WTC11 (cell line): ENCODE results near the gene ZFHX2. TPM values are rescaled to one million over a fixed set of nuclear protein-coding genes. Genes with fewer than 3 reads are reported as not detected.

Source experiments
- ATAC-seq: fragments of 200-7000 bp; cut with Tn5 transposase; 2 replicates; pipeline ENCODE4 v1.10.0; 2021; ENCODE audit warnings: mild to moderate bottlenecking, moderate library complexity
- CTCF ChIA-PET: fragments of 300-600 bp; sonication (Branson Sonifier 250); formaldehyde crosslinking; loops from one replicate; lab custom pipeline; 2021; ENCODE audit warnings: antibody characterized with exemption; lab: Charles Lee
- POLR2A ChIA-PET: fragments of 350-600 bp; sonication (Branson Sonifier 250); formaldehyde crosslinking; loops from one replicate; lab custom pipeline; 2021; ENCODE audit warnings: antibody characterized with exemption; lab: Charles Lee
- DNase-seq: peaks from one replicate; pipeline ENCODE4 v3.0.0; 2021; ENCODE audit warnings: low spot score
- H3K27ac Mint-ChIP-seq: 2 replicates; pipeline ENCODE4 v1.8.0; 2021; ENCODE audit warnings: mixed read lengths
- H3K27me3 Mint-ChIP-seq: 2 replicates; pipeline ENCODE4 v1.8.0; 2021; ENCODE audit warnings: low read depth, mild to moderate bottlenecking, moderate library complexity, mixed read lengths
- H3K36me3 Mint-ChIP-seq: 2 replicates; pipeline ENCODE4 v1.8.0; 2021; ENCODE audit warnings: mixed read lengths
- H3K4me1 Mint-ChIP-seq: 2 replicates; pipeline ENCODE4 v1.8.0; 2022; ENCODE audit warnings: mixed read lengths
- H3K4me3 Mint-ChIP-seq: 2 replicates; pipeline ENCODE4 v1.8.0; 2021; ENCODE audit warnings: mild to moderate bottlenecking, moderate library complexity, mixed read lengths
- H3K9me3 Mint-ChIP-seq: 2 replicates; pipeline ENCODE4 v1.8.0; 2021; ENCODE audit warnings: mixed read lengths
- AFF4 ChIP-seq: sonication (generic); formaldehyde crosslinking; IDR thresholded peaks from 2 replicates; pipeline ENCODE4 v1.8.1; 2023; ENCODE audit warnings: mild to moderate bottlenecking, missing genetic modification reagents, borderline replicate concordance
- ETV6 ChIP-seq: sonication (generic); formaldehyde crosslinking; IDR thresholded peaks from 2 replicates; pipeline ENCODE4 v1.8.1; 2022; ENCODE audit warnings: mild to moderate bottlenecking, missing genetic modification reagents
- FOXP4 ChIP-seq: sonication (generic); formaldehyde crosslinking; IDR thresholded peaks from 2 replicates; pipeline ENCODE4 v1.8.0; 2022; ENCODE audit warnings: mild to moderate bottlenecking, missing genetic modification reagents
- GABPB1 ChIP-seq: sonication (generic); formaldehyde crosslinking; IDR thresholded peaks from 2 replicates; pipeline ENCODE4 v1.8.1; 2023; ENCODE audit warnings: mild to moderate bottlenecking, missing genetic modification reagents
- HMGXB4 ChIP-seq: sonication (generic); formaldehyde crosslinking; IDR thresholded peaks from 2 replicates; pipeline ENCODE4 v1.8.1; 2023; ENCODE audit warnings: mild to moderate bottlenecking, moderate library complexity, missing genetic modification reagents
- NFYB ChIP-seq: sonication (generic); formaldehyde crosslinking; conservative IDR thresholded peaks from 2 replicates; pipeline ENCODE4 v1.8.0; 2022; ENCODE audit warnings: low read depth, missing genetic modification reagents
- NR2C2 ChIP-seq: sonication (generic); formaldehyde crosslinking; IDR thresholded peaks from 2 replicates; pipeline ENCODE4 v1.8.0; 2022; ENCODE audit warnings: mild to moderate bottlenecking, missing genetic modification reagents
- SMAD4 ChIP-seq: sonication (generic); formaldehyde crosslinking; IDR thresholded peaks from 2 replicates; pipeline ENCODE4 v1.8.0; 2022; ENCODE audit warnings: mild to moderate bottlenecking, missing genetic modification reagents
- SOX15 ChIP-seq: fragments of 250-450 bp; sonication (Bioruptor Pico); IDR thresholded peaks from 2 replicates; pipeline ENCODE4 v1.9.0; 2021; ENCODE audit warnings: mild to moderate bottlenecking
- USF1 ChIP-seq: sonication (generic); formaldehyde crosslinking; IDR thresholded peaks from 2 replicates; pipeline ENCODE4 v1.8.0; 2022; ENCODE audit warnings: mild to moderate bottlenecking, missing genetic modification reagents
- ZBTB43 ChIP-seq: sonication (generic); formaldehyde crosslinking; IDR thresholded peaks from 2 replicates; pipeline ENCODE4 v1.8.1; 2023; ENCODE audit warnings: mild to moderate bottlenecking, missing genetic modification reagents
- ZNF121 ChIP-seq: sonication (generic); formaldehyde crosslinking; IDR thresholded peaks from 2 replicates; pipeline ENCODE4 v1.8.0; 2023; ENCODE audit warnings: missing genetic modification reagents
- ZNF138 ChIP-seq: sonication (generic); formaldehyde crosslinking; conservative IDR thresholded peaks from 2 replicates; pipeline ENCODE4 v1.8.1; 2022; ENCODE audit warnings: mild to moderate bottlenecking, moderate library complexity, missing genetic modification reagents
- ZNF416 ChIP-seq: fragments of 250-450 bp; sonication (Bioruptor Pico); IDR thresholded peaks from 2 replicates; pipeline ENCODE4 v1.9.0; 2021; ENCODE audit warnings: mild to moderate bottlenecking, inconsistent platforms
- ZSCAN18 ChIP-seq: fragments of 250-450 bp; sonication (Bioruptor Pico); IDR thresholded peaks from 2 replicates; pipeline ENCODE4 v2.1.2; 2022; ENCODE audit warnings: mild to moderate bottlenecking, moderate library complexity
- total RNA-seq: library from RNA; stranded (reverse); gene quantifications from 3 replicates; pipeline ENCODE4 v1.2.3, GENCODE V29; 2021

Gene ZFHX2
- total RNA-seq, 1 experiment from 2014 or later = 16.4 TPM

- ATAC-seq (no peak), DNase-seq (no peak)
- Mint-ChIP-seq H3K9me3 (no peaks in the 10 kb centered on the region), H3K4me3 (no peak overlapping the region), H3K36me3 (0 out of 2 replicates have a peak, but pooled peaks cover 3% of the 10 kb centered on the region), H3K27ac (no peak overlapping the region), H3K4me1 (peaks cover 8% of the 10 kb centered on the region), H3K27me3 (peaks cover 40% of the 10 kb centered on the region)
- POLR2A ChIA-PET = no interaction called here
- CTCF ChIA-PET = interaction anchor here (0.6 to 3.0 kb wide), 5 partner anchors 16 to 47 kb away, joined by 3 to 18 read pairs (median 5); no protein-coding TSS in a partner anchor
- TF ChIP-seq ZNF138 (CRISPR knock-in tag) (no peak), NR2C2 (CRISPR knock-in tag) (no peak), USF1 (no peak), ZNF121 (CRISPR knock-in tag) (no peak), AFF4 (CRISPR knock-in tag) (no peak), SOX15 (no peak), HMGXB4 (CRISPR knock-in tag) (no peak), ZBTB43 (no peak), ZSCAN18 (no peak), FOXP4 (no peak), GABPB1 (CRISPR knock-in tag) (no peak), ZNF416 (CRISPR knock-in tag) (no peak), ETV6 (CRISPR knock-in tag) (no peak)
These were observed 39.4 kb downstream of the ZFHX2 start for GRCh38 chr14:23512156-23512555.

GRCh38 chr14:23494223-23494622 is 57.3 kb downstream of the ZFHX2 start:
- Mint-ChIP-seq H3K27me3 (no peaks in the 10 kb centered on the region), H3K27ac (peak overlapping the region; percentile 95), H3K4me3 (peak overlapping the region; percentile 37; the same call in 1 of the 2 replicates), H3K9me3 (no peaks in the 10 kb centered on the region), H3K4me1 (peaks cover 30% of the 10 kb centered on the region), H3K36me3 (no peaks in the 10 kb centered on the region)
- TF ChIP-seq SMAD4 (CRISPR knock-in tag) (no peak), NFYB (CRISPR knock-in tag) (peak; percentile 61)
- DNase-seq (peak; percentile 44), ATAC-seq (peak; percentile 99)
- POLR2A ChIA-PET = interaction anchor here (1.0 to 1.7 kb wide), 5 partner anchors 9 to 65 kb away, joined by 3 to 14 read pairs (median 4); no protein-coding TSS in a partner anchor
- CTCF ChIA-PET = interaction anchor here (0.7 to 2.8 kb wide), 19 partner anchors 9 to 114 kb away, joined by 3 to 22 read pairs (median 7); partner anchors contain the start of gene AP1G2
